Thyroid gland (tissue), 4 donors: ENCODE measurements around the gene RIPOR2.
"Not testable (repeated sequence)": the region's sequence is repeated elsewhere in the genome, so short reads cannot be mapped to it uniquely, and the experiment has no call there.

Experiments
- POLR2A ChIP-seq, 2 donors: fragments of 450-650 bp; IDR thresholded peaks; one replicate each; pipeline ENCODE4 v1.6.1; 2017; ENCODE audit warnings: antibody characterized with exemption in 2 of 2, mild to moderate bottlenecking in 2 of 2, moderate library complexity in 1 of 2
- TF ChIP-seq, protein P1 (sequence below), 6 experiments: fragments of 200-600 bp in 3 of 6; fragments of 450-650 bp in 3 of 6; sonication (generic) in 3 of 6; IDR thresholded peaks; one replicate each; pipeline ENCODE4 v1.5.1; 2016 to 2019; ENCODE audit warnings: antibody characterized with exemption in 6 of 6, mild to moderate bottlenecking in 2 of 6, inconsistent platforms in 1 of 6, moderate library complexity in 1 of 6

DNA sequence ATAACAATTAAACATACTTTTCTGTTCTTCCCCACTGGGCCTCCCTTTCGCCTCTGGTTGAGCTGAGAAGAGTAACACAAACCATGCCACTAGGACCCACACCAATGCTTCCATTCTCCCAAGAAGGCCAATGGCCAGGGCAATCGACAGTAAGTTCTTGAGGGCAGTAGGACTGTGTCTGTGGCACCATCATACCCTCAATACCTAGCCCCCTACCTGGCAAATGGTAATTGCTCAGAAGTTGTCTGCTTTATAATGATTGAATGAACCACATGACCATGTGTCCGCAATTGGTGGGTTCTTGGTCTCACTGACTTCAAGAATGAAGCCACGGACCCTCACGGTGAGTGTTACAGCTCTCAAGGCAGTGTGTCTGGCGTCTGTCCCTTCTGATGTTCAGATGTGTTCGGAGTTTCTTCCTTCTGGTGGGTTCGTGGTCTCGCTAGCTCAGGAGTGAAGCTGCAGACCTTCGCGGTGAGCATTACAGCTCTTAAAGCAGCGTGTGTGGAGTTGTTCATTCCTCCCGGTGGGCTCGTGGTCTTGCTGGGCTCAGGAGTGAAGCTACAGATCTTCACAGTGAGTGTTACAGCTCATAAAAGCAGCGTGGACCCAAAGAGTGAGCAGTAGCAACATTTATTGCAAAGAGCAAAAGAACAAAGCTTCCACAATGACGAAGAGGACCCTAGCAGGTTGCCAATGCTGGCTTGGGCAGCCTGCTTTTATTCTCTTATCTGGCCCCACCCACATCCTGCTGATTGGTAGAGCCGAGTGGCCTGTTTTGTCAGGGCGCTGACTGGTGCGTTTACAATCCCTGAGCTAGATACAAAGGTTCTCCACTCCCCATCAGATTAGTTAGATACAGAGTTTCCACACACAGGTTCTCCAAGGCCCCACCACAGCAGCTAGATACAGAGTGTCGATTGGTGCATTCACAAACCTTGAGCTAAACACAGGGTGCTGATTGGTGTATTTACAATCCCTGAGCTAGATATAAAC is 170.6 kb downstream of the RIPOR2 start:
- TF ChIP-seq, protein P1, sequence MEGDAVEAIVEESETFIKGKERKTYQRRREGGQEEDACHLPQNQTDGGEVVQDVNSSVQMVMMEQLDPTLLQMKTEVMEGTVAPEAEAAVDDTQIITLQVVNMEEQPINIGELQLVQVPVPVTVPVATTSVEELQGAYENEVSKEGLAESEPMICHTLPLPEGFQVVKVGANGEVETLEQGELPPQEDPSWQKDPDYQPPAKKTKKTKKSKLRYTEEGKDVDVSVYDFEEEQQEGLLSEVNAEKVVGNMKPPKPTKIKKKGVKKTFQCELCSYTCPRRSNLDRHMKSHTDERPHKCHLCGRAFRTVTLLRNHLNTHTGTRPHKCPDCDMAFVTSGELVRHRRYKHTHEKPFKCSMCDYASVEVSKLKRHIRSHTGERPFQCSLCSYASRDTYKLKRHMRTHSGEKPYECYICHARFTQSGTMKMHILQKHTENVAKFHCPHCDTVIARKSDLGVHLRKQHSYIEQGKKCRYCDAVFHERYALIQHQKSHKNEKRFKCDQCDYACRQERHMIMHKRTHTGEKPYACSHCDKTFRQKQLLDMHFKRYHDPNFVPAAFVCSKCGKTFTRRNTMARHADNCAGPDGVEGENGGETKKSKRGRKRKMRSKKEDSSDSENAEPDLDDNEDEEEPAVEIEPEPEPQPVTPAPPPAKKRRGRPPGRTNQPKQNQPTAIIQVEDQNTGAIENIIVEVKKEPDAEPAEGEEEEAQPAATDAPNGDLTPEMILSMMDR (IDR thresholded peaks at IDR 0.05), result not testable (repeated sequence)
- not testable (repeated sequence) for TF ChIP-seq POLR2A (IDR thresholded peaks at IDR 0.05)
